OCI-M2 (cell line): Measurements from ENCODE around the gene UBE2D2.
A peak's percentile ranks its signal among the peaks of the same experiment; 100 is the strongest.
"Not testable (repeated sequence)": the region's sequence is repeated elsewhere in the genome, so short reads cannot be mapped to it uniquely, and the experiment has no call there.

ENCODE experiments used
- DNase-seq: peaks from one replicate; lab custom pipeline; 2025; ENCODE audit not compliant: unreplicated experiment; lab: John Stamatoyannopoulos, UW

The UBE2D2 gene

DNA sequence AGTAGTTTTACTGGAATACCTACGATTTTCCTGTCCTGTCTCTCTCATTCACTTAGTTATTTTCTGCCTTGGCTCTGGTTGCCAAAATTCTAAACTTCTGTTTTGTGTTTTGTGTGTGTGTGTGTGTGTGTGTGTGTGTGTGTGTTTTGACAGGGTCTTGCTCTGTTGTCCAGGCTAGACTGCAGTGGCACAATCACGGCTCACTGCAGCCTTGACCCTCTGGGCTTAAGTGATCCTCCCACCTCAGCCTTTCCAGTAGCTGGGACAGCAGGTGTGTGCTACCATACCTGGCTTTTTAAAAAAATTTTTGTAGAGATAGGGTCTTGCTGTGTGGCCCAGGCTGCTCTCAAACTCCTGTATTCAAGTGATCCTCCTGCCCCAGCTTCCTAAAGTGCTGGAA lies 17.2 kb downstream of the UBE2D2 start:
- DNase-seq = no peak

DNA sequence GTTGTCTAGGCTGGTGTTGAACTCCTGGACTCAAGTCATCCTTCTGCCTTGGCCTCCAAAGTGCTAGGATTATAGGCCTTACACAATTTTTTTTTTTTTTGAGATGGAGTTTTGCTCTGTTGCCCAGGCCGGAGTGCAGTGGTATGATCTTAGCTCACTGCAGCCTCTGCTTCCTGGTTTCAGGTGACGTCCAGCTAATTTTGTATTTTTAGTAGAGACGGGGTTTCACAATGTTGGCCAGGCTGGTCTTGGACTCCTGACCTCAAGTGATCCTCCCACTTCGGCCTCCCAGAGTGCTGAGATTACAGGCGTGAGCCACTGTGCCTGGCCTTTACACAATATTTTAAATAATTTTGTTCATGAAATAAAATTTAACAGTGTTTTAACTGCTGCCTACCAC lies 21.0 kb downstream of the UBE2D2 start:
- DNase-seq = not testable (repeated sequence)

DNA sequence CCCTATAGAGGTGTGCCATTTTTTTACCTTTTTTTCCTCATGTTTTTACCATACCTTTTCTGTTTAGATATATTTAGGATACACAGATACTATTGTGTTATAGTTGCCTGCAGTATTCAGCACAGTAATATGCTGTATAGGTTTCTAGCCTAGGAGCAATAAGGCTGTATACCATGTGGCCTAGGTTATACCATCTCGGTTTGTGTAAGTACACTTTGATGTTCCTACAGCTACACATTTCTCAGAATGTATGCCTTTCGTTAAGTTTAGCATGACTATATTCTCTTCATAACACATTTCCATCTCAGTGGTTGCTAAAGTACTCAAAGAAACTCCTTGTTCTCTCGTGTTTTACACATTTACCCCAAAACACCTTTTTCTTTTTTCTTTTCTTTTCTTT lies 23.0 kb downstream of the UBE2D2 start:
- DNase-seq = no peak

DNA sequence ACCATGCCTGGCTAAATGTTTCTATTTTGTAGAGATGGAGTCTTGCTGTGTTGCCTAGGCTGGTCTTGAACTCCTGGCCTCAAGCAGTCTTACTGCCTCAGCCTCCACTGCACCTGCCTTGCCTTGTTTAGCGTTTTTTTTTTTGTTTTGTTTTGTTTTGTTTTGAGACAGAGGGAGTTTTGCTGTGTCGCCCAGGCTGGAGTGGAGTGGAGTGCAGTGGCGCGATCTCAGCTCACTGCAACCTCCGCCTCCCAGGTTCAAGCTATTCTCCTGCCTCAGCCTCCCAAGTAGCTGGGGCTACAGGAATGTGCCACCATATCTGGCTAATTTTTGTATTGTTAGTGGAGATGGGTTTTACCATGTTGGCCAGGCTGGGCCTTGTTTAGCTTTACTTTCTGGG lies 27.0 kb downstream of the UBE2D2 start:
- not testable (repeated sequence) for DNase-seq

DNA sequence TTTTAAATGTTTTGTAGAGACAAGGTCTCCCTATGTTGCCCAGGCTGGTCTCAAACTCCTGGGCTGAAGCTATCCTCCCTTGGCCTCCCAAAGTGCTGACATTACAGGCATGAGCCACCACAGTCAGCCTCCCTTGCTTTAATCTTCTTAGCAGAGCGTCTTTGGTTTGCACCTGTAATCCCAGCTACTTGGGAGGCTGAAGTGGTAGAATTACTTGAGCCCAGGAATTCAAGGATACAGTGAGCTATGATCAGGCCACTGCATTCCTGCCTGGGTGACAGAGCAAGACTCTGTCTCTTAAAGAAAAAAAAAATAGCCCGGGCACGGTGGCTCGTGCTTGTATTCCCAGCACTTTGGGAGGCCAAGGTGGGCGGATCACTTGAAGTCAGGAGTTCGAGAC lies 27.8 kb downstream of the UBE2D2 start:
- no peak for DNase-seq

DNA sequence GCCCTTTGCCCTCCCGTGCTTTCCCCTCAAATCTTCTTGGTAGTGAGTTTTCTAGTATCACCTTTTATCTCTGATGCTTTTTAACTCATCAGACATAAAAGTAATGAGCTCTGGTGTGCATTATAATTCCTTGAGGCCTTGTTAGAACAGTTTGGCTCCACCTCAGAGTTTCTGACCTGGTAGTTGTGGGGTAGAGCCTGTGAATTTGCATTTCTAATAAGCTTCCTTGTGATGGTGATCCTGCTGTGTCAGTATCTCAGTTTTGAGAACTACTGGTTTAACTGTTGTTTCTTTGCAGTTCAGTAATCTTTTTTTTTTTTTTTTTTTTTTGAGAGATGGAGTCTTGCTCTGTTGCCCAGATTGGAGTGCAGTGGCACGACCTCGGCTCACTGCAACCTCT lies 31.1 kb downstream of the UBE2D2 start:
- no peak for DNase-seq

DNA sequence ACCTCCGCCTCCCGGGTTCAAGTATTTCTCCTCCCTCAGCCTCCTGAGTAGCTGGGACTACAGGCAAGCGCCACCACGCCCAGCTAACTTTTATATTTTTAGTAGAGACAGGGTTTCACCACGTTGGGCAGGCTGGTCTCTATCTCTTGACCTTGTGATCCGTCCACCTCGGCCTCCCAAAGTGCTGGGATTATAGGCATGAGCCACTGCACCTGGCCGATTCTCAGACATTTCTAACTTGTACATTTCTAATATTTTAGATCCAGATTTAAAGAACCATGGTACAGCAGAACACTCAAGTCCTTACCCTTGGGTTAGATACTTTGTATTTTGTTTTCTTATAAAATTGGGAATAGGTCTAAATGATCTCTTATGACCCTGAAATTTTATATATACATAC lies 31.9 kb downstream of the UBE2D2 start:
- DNase-seq = not testable (repeated sequence)

DNA sequence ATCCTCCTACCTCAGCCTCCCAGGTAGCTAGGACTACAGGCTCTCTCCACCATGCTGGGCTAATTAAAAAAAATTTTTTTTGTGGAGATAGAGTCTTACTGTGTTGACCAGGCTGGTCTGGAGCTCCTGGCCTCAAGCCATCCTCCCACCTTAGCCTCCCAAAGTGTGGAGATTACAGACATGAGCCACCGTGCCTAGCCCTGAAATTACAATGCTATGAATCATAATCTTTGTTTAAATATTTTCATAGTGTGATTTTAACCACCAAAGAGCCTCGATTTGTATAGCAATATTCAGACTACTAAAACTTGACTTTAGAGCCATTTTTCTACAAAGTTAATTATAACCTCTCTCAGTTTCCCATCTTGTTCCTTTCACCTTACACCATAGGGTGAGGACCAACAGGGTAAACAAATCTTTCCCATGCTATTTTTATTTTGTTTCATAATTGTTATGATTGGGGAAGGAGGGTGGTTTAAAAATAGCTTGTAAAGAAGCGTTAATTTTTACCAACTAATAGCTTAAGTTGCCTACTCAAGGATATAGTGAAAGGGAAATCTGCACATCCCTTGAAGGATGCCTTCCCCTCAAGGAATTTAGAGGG lies 32.7 kb downstream of the UBE2D2 start:
- DNase-seq = no peak

DNA sequence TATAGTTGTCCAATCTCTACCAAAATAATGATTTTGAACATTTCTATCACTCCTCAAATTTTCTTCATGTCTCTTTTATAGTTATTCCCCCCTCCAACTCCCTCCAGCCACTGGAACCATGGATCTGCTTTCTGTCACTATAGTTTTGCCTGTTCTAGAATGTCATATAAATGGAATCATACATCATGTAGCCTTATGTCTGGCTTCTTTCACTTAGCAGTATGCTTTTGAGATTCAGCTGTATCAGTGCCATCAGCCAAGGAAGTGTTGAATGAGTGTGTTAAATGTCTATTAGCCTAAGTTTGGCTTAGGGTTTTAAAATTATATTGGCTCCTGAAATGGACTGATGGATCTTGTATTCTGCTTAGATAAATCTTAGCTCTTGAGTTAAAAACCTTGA lies 36.0 kb downstream of the UBE2D2 start:
- no peak for DNase-seq

DNA sequence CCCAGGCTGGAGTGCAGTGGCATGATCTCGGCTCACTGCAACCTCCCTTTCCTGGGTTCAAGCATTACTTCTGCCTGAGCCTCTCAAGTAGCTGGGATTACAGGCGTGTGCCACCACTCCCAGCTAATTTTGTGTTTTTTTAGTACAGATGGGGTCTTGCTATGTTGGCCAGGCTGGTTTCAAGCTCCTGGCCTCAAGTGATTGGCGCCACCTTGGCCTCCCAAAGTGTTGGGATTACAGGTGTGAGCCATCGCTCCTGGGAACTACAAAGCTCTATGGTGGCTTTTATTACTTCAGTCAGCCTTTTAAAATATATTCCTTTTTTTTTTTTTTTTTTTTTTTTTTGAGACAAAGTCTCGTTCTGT lies 37.4 kb downstream of the UBE2D2 start:
- not testable (repeated sequence) for DNase-seq

DNA sequence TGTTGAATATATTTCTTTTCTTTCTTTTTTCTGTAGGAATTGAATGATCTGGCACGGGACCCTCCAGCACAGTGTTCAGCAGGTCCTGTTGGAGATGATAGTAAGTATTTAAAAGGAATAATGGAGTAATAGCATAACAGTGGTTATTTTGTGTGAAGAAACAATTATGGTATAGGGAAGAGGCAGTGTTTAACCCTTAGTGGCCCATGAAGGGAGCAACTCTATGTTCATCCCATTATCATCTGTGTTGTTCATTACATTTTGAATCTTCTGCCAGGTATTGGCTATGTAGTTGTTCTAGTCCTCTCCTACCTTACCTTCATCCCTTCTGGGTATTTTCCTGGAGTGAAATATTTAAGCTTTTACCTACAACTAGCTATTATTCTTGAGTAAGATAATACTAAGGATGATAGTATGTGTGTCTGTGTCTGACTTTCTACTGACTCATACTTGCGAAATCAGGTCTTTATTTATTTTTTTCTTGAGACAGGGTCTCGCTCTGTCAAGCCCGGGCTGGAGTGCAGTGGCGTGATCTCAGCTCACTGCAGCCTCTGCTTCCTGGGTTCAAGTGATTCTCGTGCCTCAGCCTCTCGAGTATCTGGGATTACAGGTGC lies 39.3 kb downstream of the UBE2D2 start:
- DNase-seq = no peak

DNA sequence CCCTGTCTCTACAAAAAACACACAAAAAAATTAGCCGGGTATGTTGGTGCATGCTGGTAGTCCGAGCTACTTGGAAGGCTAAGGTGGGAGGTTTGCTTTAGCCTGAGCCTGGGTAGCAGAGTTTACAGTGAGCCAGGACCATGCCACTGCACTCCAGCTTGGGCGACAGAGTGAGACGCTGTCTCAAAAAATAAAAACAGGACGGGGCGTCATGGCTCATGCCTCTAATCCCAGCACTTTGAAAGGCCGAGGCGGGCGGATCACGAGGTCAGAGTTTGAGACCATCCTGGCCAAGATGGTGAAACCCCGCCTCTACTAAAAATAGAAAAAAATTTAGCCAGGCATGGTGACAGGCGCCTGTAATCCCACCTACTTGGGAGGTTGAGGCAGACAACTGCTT lies 40.3 kb downstream of the UBE2D2 start:
- no peak for DNase-seq

DNA sequence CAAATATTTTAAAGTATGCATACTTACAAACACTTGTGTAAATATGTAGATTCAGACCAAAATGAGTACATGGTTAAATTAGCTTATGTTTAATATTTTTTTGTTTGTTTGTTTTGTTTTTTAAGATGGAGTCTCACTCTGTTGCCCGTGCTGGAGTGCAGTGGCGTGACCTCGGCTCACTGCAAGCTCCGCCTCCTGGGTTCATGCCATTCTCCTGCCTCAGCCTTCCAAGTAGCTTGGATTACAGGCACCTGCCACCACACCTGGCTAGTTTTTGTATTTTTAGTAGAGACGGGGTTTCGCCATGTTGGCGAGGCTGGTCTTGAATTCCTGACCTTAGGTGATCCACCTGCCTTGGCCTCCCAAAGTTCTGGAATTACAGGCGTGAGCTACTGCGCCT lies 40.8 kb downstream of the UBE2D2 start:
- not testable (repeated sequence) for DNase-seq

DNA sequence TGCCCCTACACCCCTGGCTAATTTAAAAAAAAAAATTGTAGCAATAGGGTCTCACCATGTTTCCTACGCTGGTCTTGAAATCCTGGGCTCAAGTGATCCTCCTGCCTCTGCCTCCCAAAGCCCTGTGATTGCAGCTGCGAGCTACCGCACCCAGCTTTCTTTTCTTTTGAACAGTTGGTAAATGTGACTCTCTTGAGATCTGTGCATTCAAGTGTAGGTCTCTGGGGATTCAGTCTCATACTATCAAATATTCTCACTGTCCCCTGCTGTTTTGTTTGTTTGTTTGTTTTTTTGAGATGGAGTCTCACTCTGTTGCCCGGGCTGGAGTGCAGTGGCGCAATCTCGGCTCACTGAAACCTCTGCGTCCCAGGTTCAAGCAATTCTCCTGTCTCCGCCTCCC lies 44.7 kb downstream of the UBE2D2 start:
- DNase-seq = no peak

DNA sequence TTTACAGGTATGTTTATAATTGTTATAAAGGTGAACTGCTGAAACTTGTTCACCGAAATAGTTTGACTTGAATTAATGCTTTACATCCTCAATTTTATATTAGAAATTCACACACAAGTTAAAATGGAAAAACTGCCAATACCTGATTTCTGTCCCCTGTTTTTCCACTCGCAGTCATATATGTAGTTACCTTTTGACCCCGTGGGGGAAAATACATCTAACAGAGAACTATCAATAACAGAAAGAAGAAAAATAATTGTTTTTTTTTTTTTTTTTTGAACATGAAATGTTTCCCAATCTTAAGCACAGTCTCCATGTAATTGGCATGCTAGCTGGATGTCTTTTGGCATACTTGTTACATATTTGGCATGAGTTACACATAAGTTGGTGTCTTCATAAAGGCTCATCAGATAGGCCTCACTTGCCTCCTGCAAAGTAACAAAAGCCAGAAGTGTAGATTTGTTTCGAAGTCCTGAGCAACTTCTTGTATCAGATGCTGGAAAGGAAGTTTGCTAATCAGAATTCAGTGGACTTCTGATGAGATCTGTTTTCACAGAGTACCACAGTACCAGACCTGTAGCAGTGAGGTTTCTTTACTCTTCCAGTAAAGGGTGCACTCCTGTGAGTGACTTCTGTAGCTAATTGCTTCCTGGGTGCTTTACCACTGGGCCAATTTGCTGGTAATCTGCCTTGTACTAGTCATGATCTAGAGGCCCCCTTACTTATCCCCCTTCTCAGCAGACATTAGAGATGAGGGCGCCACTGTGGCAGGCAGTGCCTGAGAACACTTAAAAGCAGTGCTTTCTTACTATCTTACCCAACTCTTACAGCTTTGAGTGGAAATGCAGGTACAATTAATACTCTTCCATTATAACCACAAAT lies 50.8 kb downstream of the UBE2D2 start:
- no peak for DNase-seq

DNA sequence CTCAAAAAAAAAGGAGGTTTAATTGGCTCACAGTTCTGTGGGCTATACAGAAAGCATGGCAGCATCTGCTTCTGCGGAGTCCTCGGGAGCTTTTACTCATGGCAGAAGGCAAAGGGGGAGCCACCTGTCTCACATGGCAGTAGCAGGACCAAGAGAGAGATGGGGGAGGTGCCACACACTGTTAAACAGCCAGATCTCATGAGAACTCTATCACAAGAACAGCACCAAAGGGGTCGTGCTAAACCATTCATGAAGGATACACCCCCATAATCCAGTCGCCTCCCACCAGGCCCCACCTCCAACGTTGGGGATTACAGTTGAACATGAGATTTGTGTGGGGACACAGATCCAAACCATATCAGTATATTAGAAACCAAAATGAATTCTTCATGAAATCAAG lies 58.7 kb downstream of the UBE2D2 start:
- DNase-seq = no peak

DNA sequence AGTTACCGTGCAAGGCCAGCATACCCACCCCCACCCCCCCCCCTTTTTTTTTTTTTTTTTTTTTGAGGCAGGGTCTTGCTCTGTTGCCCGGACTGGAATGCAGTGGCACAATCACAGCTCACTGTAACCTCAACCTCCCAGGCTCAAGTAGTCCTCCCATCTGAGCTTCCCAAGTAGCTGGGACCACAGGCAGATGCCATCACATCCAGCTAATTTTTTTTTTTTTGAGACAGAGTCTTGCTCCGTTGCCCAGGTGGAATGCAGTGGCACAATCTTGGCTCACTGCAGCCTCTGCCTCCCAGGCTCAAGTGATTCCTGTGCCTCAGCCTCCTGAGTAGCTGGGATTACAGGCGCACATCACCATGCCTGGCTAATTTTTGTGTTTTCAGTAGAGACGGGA lies 64.3 kb downstream of the UBE2D2 start:
- DNase-seq = not testable (repeated sequence)

DNA sequence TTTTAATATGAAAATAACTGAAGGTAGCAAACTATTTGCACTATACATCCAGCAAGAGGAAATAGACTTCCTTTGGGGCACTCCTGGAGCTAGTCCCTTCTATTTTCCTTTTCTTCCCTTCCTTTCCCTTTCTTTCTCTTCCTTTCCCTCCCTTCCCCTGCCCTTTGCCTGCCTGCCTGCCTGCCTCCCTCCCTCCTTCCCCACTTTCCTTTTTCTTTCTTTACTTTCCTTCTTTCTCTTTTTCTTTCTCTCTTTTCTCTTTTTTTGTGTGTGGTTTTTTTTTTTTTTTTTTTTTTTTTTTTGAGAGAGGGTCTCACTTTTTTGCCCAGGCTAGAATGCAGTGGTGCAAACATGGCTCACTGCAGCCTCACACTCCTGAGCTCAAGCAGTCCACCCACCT lies 69.7 kb downstream of the UBE2D2 start:
- no peak for DNase-seq

DNA sequence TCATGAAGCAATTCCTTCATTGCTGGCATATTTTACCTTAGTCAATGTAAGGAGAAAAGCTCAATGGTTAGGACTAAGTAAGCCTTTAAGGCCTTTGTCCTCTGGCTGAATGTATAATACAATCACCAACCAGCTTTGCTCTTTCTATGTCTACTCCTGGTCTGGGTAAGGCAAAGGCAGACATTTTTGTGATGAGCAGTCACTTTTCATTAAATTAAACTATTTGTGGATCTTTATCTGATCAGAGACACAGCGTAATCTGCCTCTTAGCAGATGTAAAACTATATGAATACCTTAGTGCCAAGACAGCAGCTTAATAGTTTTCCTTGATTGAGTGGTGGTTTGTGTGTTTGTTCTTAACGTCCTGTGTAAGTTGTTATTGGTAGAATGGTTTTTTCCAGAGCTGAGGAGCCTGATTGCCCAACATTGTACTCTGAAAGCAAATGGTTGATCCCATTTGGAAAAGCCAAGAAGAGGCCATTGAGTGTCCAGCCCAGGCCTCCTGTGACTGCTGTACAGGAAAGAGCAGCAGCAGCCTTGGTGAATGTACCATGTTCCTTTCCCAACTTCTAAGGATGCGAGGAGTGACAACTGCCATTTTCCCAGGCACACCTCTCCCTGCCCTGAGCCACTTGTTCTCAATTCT lies 70.5 kb downstream of the UBE2D2 start:
- no peak for DNase-seq

DNA sequence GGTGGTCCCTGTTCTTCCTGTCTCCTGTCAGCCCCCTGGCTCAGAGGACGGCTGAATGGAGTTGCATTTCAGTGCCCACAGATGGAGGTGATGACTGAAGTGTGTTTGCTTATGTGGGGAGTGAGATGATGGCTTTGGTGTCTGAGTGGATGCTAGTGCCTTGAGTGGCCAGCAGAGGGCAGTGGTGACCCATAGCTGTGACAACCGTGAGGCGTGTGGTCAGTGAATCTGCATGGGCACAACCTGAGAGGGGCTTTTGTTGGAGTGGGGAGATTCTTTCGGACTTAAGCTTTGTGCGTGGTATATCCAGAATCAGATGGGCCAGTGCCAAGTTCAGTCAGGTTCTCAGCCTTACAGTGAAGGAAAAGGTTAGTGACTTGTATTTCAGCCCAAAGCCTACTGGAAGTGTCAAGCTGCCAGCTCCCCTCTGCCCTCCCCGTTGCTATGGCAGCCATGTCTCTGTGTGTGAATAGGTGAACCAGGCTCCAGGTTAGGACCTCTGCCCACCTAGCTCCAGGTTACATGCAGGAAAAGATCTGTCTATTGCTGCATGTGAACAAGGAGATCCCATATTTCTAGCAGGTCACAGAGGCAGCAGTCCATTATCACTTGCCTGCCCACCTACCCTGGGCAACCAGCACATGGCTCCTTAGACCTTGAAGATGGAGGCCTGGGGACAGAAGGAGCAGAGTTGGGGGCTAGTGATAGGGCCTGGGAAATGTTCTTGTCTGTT lies 72.3 kb downstream of the UBE2D2 start:
- peak; percentile 33 for DNase-seq

DNA sequence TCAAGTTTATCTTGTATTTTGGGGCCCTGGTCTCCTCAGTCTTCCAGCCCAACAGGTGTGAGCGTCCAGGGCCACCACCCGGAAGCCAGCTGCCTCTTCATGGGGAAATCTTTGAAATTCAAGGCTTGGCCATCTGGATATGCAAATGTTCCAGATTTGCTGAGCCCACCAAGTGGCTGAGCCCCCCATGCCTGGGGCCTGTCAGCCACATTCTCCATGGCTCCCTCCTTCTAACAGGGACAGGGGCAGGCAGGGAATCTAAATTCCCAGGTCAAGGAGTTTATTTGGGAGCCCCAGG lies 72.8 kb downstream of the UBE2D2 start:
- DNase-seq = no peak
